ENCODE results near the gene FRMD1. TPM values are rescaled to one million over a fixed set of nuclear protein-coding genes. Genes with fewer than 3 reads are reported as not detected.

FRMD1 gene
- total RNA-seq, 1 donor: under 0.01 TPM

DNA sequence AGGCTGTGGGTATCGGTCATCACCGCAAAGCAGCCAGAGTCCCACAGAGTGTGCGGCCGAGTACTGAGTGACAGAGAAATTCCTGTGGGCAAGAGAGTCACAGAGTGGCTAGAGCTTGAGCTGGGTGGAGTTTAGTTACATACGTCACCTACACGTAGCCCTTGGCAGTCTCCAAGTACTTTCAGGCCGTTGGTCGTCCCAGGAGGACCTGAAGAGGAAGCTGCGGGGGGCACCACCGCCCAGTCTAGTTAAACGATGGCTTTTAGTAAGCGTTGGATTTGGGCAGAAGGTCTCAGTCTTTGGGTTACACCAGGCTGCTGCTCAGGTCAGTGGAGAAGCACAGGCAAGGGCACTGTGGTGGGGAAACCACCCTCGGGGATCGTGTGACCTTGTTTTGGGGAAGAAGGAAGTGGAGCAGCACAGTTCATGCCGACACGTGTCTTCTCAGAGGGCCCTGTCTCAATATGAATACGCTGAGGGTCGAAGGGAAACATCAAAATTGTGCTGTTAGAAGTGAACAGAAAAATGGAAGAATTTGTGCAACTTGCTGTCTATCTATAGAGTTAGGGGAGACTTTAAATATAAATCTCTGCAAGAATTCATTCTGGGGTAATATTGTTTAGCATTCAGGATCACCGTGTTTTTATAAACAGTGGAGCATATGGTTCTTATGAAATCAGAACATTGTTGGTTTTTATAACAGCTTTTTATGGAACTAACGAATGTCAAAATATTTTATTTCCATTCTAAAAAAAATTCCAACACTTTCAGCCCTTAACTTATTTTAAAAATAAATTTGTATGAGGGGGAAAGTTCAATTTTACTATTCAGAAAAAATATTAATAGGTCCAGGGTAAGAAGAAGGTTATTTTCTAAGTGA, 52.9 kb downstream of the FRMD1 start:
- Histone ChIP-seq H3K4me2 (ENCODE audit: insufficient read depth, low read length) (peak overlapping the region; percentile 60), H3K4me1 (ENCODE audit: insufficient read depth, low read length) (peaks cover 3% of the 10 kb centered on the region), H3K27ac (ENCODE audit: low read depth, low read length) (no peak overlapping the region), H2AFZ (ENCODE audit: low read length) (peak overlapping the region; percentile 51), H3K36me3 (ENCODE audit: insufficient read depth, low read length) (no peaks in the 10 kb centered on the region), H3K4me3 (ENCODE audit: insufficient read depth, low read length) (peak overlapping the region; percentile 41), H3K79me2 (ENCODE audit: insufficient read depth, low read length) (no peaks in the 10 kb centered on the region), H4K20me1 (ENCODE audit: insufficient read depth, low read length) (no peaks in the 10 kb centered on the region), H3K9me3 (ENCODE audit: low read depth, low read length) (no peaks in the 10 kb centered on the region), H3K27me3 (ENCODE audit: insufficient read depth, low read length) (peaks cover 6% of the 10 kb centered on the region)
- DNase-seq (ENCODE audit: insufficient read length, low spot score, missing footprints): no peak
- TF ChIP-seq, protein P1, sequence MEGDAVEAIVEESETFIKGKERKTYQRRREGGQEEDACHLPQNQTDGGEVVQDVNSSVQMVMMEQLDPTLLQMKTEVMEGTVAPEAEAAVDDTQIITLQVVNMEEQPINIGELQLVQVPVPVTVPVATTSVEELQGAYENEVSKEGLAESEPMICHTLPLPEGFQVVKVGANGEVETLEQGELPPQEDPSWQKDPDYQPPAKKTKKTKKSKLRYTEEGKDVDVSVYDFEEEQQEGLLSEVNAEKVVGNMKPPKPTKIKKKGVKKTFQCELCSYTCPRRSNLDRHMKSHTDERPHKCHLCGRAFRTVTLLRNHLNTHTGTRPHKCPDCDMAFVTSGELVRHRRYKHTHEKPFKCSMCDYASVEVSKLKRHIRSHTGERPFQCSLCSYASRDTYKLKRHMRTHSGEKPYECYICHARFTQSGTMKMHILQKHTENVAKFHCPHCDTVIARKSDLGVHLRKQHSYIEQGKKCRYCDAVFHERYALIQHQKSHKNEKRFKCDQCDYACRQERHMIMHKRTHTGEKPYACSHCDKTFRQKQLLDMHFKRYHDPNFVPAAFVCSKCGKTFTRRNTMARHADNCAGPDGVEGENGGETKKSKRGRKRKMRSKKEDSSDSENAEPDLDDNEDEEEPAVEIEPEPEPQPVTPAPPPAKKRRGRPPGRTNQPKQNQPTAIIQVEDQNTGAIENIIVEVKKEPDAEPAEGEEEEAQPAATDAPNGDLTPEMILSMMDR (IDR thresholded peaks at IDR 0.05; ENCODE audit: extremely low read depth, low read depth, low read length): no peak

DNA sequence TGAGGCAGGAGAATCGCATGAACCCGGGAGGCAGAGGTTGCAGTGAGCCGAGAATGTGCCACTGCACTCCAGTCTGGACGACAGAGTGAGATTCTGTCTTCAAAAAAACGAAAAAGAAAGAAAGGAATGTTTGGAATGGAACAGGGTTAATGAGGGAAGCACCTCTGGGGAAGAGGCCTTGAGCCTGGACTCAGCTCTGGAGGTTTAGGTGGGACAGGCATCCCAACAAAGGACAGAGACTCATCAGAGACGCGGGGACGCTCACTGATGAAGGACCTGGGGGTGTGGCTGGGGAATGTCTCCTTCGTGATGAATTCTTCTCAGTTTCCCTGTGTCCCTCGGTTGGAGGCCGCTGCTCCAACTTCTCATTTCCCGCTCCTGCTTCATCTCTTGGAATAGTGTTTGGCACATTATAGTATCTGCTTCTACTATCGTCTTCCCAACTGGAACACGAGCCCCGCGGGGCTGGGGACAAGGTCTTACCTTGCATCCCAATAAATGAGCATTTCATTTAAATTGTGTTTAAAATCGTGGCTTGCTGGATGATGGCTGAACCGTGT, 54.0 kb downstream of the FRMD1 start:
- Histone ChIP-seq H4K20me1 (ENCODE audit: insufficient read depth, low read length) (no peaks in the 10 kb centered on the region), H2AFZ (ENCODE audit: low read length) (no peak overlapping the region), H3K4me2 (ENCODE audit: insufficient read depth, low read length) (no peak overlapping the region), H3K4me1 (ENCODE audit: insufficient read depth, low read length) (no peaks in the 10 kb centered on the region), H3K9me3 (ENCODE audit: low read depth, low read length) (no peaks in the 10 kb centered on the region), H3K4me3 (ENCODE audit: insufficient read depth, low read length) (no peak overlapping the region), H3K27me3 (ENCODE audit: insufficient read depth, low read length) (peaks cover 12% of the 10 kb centered on the region), H3K36me3 (ENCODE audit: insufficient read depth, low read length) (no peaks in the 10 kb centered on the region), H3K79me2 (ENCODE audit: insufficient read depth, low read length) (no peaks in the 10 kb centered on the region), H3K27ac (ENCODE audit: low read depth, low read length) (no peak overlapping the region)
- DNase-seq (ENCODE audit: insufficient read length, low spot score, missing footprints): no peak
- TF ChIP-seq, protein P1 (IDR thresholded peaks at IDR 0.05; ENCODE audit: extremely low read depth, low read depth, low read length): no peak

DNA sequence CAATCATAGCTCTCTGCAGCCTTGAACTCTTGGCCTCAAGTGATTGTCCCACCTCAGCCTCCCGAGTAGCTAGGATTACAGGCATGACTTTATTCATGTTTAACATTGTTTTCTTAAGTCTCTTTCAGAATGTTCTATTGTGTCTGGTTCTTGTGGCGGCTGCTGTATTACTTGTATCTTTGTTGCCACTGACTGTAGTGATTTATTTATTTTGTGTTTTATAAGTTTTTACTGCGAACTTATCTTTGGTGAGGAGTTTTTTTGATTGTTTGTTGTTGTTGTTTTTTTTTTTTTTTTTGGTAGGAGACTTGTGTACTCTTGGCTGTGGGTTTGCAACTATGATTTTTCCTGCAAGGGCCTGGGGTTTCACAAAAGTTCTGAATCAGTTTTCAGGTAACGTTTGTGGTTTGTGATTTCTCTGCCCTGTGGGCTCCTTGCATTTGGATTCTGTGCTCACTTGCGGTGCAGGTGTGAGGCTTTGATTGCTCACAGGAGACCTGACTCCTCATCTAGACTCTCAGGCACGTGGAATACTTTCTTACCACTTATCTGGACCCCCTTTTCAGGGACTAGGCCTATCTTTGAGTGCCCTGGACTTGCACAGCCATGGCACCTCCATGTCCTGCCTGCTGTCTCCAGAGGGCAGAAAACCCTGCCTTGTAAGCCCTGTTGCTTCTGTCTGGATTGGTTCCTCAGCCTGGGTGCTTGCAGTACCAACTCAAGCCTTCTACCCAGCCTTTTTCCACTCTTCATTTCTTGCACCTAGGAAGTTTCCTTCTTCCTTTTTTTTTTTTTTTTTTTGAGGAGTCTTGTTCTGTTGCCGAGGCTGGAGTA, 56.3 kb downstream of the FRMD1 start:
- Histone ChIP-seq H3K4me2 (ENCODE audit: insufficient read depth, low read length) (no peak overlapping the region), H3K9me3 (ENCODE audit: low read depth, low read length) (no peaks in the 10 kb centered on the region), H4K20me1 (ENCODE audit: insufficient read depth, low read length) (no peaks in the 10 kb centered on the region), H3K27me3 (ENCODE audit: insufficient read depth, low read length) (peaks cover 18% of the 10 kb centered on the region), H3K79me2 (ENCODE audit: insufficient read depth, low read length) (no peaks in the 10 kb centered on the region), H3K36me3 (ENCODE audit: insufficient read depth, low read length) (no peaks in the 10 kb centered on the region), H2AFZ (ENCODE audit: low read length) (no peak overlapping the region), H3K4me1 (ENCODE audit: insufficient read depth, low read length) (no peaks in the 10 kb centered on the region), H3K4me3 (ENCODE audit: insufficient read depth, low read length) (no peak overlapping the region), H3K27ac (ENCODE audit: low read depth, low read length) (no peak overlapping the region)
- no peak for DNase-seq (ENCODE audit: insufficient read length, low spot score, missing footprints)
- TF ChIP-seq, protein P1 (IDR thresholded peaks at IDR 0.05; ENCODE audit: extremely low read depth, low read depth, low read length): no peak

Data from osteoblast (primary cell).